ENCODE data around the gene GPHB5. TPM values are rescaled to one million over a fixed set of nuclear protein-coding genes. Genes with fewer than 3 reads are reported as not detected.

The GPHB5 gene
- total RNA-seq = not detected
- long read RNA-seq, donor 1 = 0 reads
- long read RNA-seq, donor 2 = 0 reads

GRCh38 chr14:63318835-63319234 is at the start of gene GPHB5:
GPHB5 (minus strand) TSS chr14:63318935; CDS start chr14:63317849, 1,086 bp downstream.
- intact Hi-C loops (cut with DNase I, micrococcal nuclease) = no loop called here
- H3K4me3 ChIP-seq = no peak within 1 kb of the TSS
- ATAC-seq (no peak), DNase-seq (no peak)
- no peaks in the 10 kb centered on the region for H3K4me1 ChIP-seq (ENCODE audit: low read depth)
- no peak for TF ChIP-seq CTCF (IDR thresholded peaks at IDR 0.05)
- no peaks in the 10 kb centered on the region for H3K36me3 ChIP-seq (ENCODE audit: low read depth)
- H3K9me3 ChIP-seq = no peaks in the 10 kb centered on the region

GRCh38 chr14:63367742-63368364 is 49.1 kb upstream of the GPHB5 start:
- H3K9me3 ChIP-seq = peaks cover 5% of the 10 kb centered on the region
- H3K36me3 ChIP-seq (ENCODE audit: low read depth) = no peaks in the 10 kb centered on the region
- intact Hi-C loops (cut with DNase I, micrococcal nuclease) = no loop called here
- H3K4me3 ChIP-seq = no peak overlapping the region
- H3K4me1 ChIP-seq (ENCODE audit: low read depth) = no peaks in the 10 kb centered on the region
- ATAC-seq (no peak), DNase-seq (no peak)
- no peak for TF ChIP-seq CTCF (IDR thresholded peaks at IDR 0.05)

GRCh38 chr14:63362389-63362819 is 43.7 kb upstream of the GPHB5 start:
- peak; percentile 77 for ATAC-seq
- intact Hi-C loops (cut with DNase I, micrococcal nuclease) = no loop called here
- TF ChIP-seq CTCF (IDR thresholded peaks at IDR 0.05) = no peak
- H3K4me1 ChIP-seq (ENCODE audit: low read depth) = peaks cover 7% of the 10 kb centered on the region
- H3K4me3 ChIP-seq = no peak overlapping the region
- DNase-seq = peak in 2 of 3 donors; percentile 14 to 31
- H3K9me3 ChIP-seq = no peaks in the 10 kb centered on the region
- no peaks in the 10 kb centered on the region for H3K36me3 ChIP-seq (ENCODE audit: low read depth)

- Histone ChIP-seq H3K4me3 (no peak overlapping the region), H3K4me1 (ENCODE audit: low read depth) (peaks cover 7% of the 10 kb centered on the region), H3K9me3 (no peaks in the 10 kb centered on the region), H3K36me3 (ENCODE audit: low read depth) (no peaks in the 10 kb centered on the region)
- TF ChIP-seq CTCF (IDR thresholded peaks at IDR 0.05) = no peak
- intact Hi-C loops (cut with DNase I, micrococcal nuclease) = no loop called here
- no peak for DNase-seq
- peak; percentile 67 for ATAC-seq
Observed at GRCh38 chr14:63361790-63362189, 43.1 kb upstream of the GPHB5 start.

GRCh38 chr14:63357841-63358240 is 39.1 kb upstream of the GPHB5 start:
- H3K9me3 ChIP-seq = no peaks in the 10 kb centered on the region
- no peak for TF ChIP-seq CTCF (IDR thresholded peaks at IDR 0.05)
- H3K4me1 ChIP-seq (ENCODE audit: low read depth) = peaks cover 7% of the 10 kb centered on the region
- ATAC-seq (no peak), DNase-seq (no peak)
- no peak overlapping the region for H3K4me3 ChIP-seq
- intact Hi-C loops (cut with DNase I, micrococcal nuclease) = no loop called here
- H3K36me3 ChIP-seq (ENCODE audit: low read depth) = no peaks in the 10 kb centered on the region
